ENCODE measurements around the gene CNFN.

The CNFN gene

DNA sequence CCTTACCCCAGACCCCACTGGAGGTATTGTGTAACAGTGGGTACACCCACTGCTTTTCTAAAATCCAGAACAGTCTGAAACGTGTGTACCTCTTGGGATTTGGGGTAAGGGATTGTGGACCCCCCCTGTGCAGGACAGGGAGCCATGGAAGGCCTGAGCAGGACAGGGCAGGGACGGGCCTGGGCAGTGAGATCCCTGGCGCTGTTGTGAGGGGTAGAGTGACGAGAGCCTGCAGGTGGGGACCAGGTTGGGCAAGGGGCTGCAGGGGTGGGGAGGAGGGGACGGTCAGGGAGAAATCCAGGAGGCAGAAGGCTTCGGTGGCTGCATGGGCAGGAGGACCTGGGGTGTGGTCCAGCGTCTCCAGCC is 28.6 kb downstream of the CNFN start:
- Histone ChIP-seq H3K27ac (no peak overlapping the region), H3K4me3 (ENCODE audit: low read depth in 1 of 2, low read length in 1 of 2) (no peak overlapping the region), H3K9me3 (no peaks in the 10 kb centered on the region), H3K36me3 (peaks cover 11% of the 10 kb centered on the region), H3K27me3 (no peaks in the 10 kb centered on the region), H3K4me1 (ENCODE audit: control insufficient read depth in 1 of 2, insufficient read depth in 1 of 2, low read depth in 1 of 2, low read length in 1 of 2) (no peaks in the 10 kb centered on the region)
- TF ChIP-seq, protein P1, sequence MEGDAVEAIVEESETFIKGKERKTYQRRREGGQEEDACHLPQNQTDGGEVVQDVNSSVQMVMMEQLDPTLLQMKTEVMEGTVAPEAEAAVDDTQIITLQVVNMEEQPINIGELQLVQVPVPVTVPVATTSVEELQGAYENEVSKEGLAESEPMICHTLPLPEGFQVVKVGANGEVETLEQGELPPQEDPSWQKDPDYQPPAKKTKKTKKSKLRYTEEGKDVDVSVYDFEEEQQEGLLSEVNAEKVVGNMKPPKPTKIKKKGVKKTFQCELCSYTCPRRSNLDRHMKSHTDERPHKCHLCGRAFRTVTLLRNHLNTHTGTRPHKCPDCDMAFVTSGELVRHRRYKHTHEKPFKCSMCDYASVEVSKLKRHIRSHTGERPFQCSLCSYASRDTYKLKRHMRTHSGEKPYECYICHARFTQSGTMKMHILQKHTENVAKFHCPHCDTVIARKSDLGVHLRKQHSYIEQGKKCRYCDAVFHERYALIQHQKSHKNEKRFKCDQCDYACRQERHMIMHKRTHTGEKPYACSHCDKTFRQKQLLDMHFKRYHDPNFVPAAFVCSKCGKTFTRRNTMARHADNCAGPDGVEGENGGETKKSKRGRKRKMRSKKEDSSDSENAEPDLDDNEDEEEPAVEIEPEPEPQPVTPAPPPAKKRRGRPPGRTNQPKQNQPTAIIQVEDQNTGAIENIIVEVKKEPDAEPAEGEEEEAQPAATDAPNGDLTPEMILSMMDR (IDR thresholded peaks at IDR 0.05), result no peak

GRCh38 chr19:42360787-42361544 is 29.1 kb downstream of the CNFN start:
- no peaks in the 10 kb centered on the region for H3K27me3 ChIP-seq
- H3K36me3 ChIP-seq, result peaks cover 11% of the 10 kb centered on the region
- H3K4me1 ChIP-seq (ENCODE audit: control insufficient read depth in 1 of 2, insufficient read depth in 1 of 2, low read depth in 1 of 2, low read length in 1 of 2), result no peaks in the 10 kb centered on the region
- no peaks in the 10 kb centered on the region for H3K9me3 ChIP-seq
- no peak overlapping the region for H3K4me3 ChIP-seq (ENCODE audit: low read depth in 1 of 2, low read length in 1 of 2)
- no peak overlapping the region for H3K27ac ChIP-seq
- TF ChIP-seq, protein P1 (IDR thresholded peaks at IDR 0.05), result no peak

DNA sequence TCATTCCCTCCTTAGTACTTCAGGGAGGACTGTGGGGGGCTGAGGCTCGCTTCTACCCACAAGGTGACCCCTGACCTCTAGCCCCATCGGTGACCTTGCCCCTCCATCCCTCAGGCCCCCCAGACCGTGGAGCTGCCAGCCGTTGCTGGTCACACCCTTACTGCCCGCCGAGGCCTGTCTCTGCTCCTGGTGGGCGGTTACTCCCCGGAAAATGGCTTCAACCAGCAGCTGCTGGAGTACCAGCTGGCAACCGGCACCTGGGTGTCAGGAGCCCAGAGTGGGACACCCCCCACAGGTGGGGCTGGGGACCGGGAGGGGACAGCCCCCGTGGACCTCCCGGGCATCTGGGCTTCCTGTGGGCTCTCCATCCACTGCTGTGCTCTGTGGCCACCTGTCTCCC is 32.8 kb downstream of the CNFN start:
- Histone ChIP-seq H3K27ac (no peak overlapping the region), H3K27me3 (no peaks in the 10 kb centered on the region), H3K4me3 (ENCODE audit: low read depth in 1 of 2, low read length in 1 of 2) (no peak overlapping the region), H3K36me3 (peaks cover 16% of the 10 kb centered on the region), H3K9me3 (no peaks in the 10 kb centered on the region), H3K4me1 (ENCODE audit: control insufficient read depth in 1 of 2, insufficient read depth in 1 of 2, low read depth in 1 of 2, low read length in 1 of 2) (no peaks in the 10 kb centered on the region)
- TF ChIP-seq, protein P1 (IDR thresholded peaks at IDR 0.05), result no peak

GRCh38 chr19:42356686-42357085 is 33.4 kb downstream of the CNFN start:
- peaks cover 16% of the 10 kb centered on the region for H3K36me3 ChIP-seq
- no peak overlapping the region for H3K27ac ChIP-seq
- H3K4me1 ChIP-seq (ENCODE audit: control insufficient read depth in 1 of 2, insufficient read depth in 1 of 2, low read depth in 1 of 2, low read length in 1 of 2), result no peaks in the 10 kb centered on the region
- TF ChIP-seq, protein P1 (IDR thresholded peaks at IDR 0.05), result no peak
- no peaks in the 10 kb centered on the region for H3K27me3 ChIP-seq
- H3K9me3 ChIP-seq, result no peaks in the 10 kb centered on the region
- no peak overlapping the region for H3K4me3 ChIP-seq (ENCODE audit: low read depth in 1 of 2, low read length in 1 of 2)

- H3K9me3 ChIP-seq, result no peaks in the 10 kb centered on the region
Observed at GRCh38 chr19:42355896-42356295, 34.2 kb downstream of the CNFN start.

More at GRCh38 chr19:42355896-42356295, 34.2 kb downstream of the CNFN start:
- TF ChIP-seq, protein P1 (IDR thresholded peaks at IDR 0.05), result no peak
- no peaks in the 10 kb centered on the region for H3K4me1 ChIP-seq (ENCODE audit: control insufficient read depth in 1 of 2, insufficient read depth in 1 of 2, low read depth in 1 of 2, low read length in 1 of 2)
- no peak overlapping the region for H3K4me3 ChIP-seq (ENCODE audit: low read depth in 1 of 2, low read length in 1 of 2)
- H3K27me3 ChIP-seq, result no peaks in the 10 kb centered on the region
- H3K27ac ChIP-seq, result no peak overlapping the region
- peaks cover 13% of the 10 kb centered on the region for H3K36me3 ChIP-seq
